HG03439 (cell line): ENCODE measurements around the gene MDH1.

Experiments used
- ATAC-seq: cut with Tn5 transposase; IDR thresholded peaks from one replicate; pipeline ENCODE4 v1.9.1; 2021; ENCODE audit warnings: mild to moderate bottlenecking, moderate library complexity; ENCODE audit not compliant: unreplicated experiment

Gene MDH1

GRCh38 chr2:63628403-63628942 is 39.7 kb downstream of the MDH1 start:
- ATAC-seq = no peak

GRCh38 chr2:63631501-63631900 is 42.7 kb downstream of the MDH1 start:
- ATAC-seq = no peak

GRCh38 chr2:63632382-63632781 is 43.6 kb downstream of the MDH1 start:
- ATAC-seq = no peak

GRCh38 chr2:63639344-63639743 is 50.6 kb downstream of the MDH1 start:
- no peak for ATAC-seq

GRCh38 chr2:63642946-63643345 is 54.2 kb downstream of the MDH1 start:
- ATAC-seq = no peak

- no peak for ATAC-seq
These were observed 54.7 kb downstream of the MDH1 start for GRCh38 chr2:63643486-63643885.

- ATAC-seq = no peak
These were observed 59.9 kb downstream of the MDH1 start for GRCh38 chr2:63648632-63649031.

GRCh38 chr2:63649829-63650228 is 61.1 kb downstream of the MDH1 start:
- ATAC-seq = no peak

GRCh38 chr2:63650756-63651155 is 62.0 kb downstream of the MDH1 start:
- no peak for ATAC-seq

GRCh38 chr2:63651356-63651755 is 62.6 kb downstream of the MDH1 start:
- ATAC-seq = no peak

GRCh38 chr2:63651861-63652651 is 63.3 kb downstream of the MDH1 start:
- no peak for ATAC-seq

- ATAC-seq = no peak
These were observed 63.9 kb downstream of the MDH1 start for GRCh38 chr2:63652652-63652985.

- no peak for ATAC-seq
These were observed 66.2 kb downstream of the MDH1 start for GRCh38 chr2:63654959-63655358.
